ENCODE data around the gene MGA. TPM values are rescaled to one million over a fixed set of nuclear protein-coding genes. Genes with fewer than 3 reads are reported as not detected.

Gene MGA
- total RNA-seq, 3 donors from 2014 or later (not counting 1 experiment from before 2014, with no cell fraction given) = 54.9 to 75.0 (median 71.3) TPM

GRCh38 chr15:41683955-41684354 is 23.8 kb downstream of the MGA start:
- H3K4me1 Mint-ChIP-seq = peaks cover 73 to 75% of the 10 kb centered on the region in 2 donors
- DNase-seq = no peak

DNA sequence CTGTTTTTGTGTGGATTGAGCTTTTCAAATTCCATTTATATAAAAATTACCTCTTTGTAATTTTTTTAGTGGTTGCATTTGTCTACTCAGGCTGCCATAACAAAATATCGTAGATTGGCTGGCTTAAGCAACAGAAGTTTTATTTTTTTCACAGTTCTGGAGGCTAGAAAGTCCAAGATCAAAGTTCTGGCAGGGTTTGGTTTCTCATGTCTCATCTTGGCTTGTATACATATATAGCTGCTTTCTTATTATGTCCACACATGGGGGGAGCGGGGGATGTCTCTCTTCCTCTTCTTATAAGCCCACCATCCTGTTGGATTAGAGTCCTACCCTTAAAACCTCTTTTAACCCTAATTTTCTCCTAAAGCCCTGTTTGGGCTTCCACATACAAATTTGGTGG is 28.5 kb downstream of the MGA start:
- 83% methylated on average over 2 of the region's 2 CpGs for WGBS (ENCODE audit: insufficient coverage)
- no peak for DNase-seq
- Mint-ChIP-seq H3K27me3 (ENCODE audit: low read depth in 2 of 2) (no peaks in the 10 kb centered on the region), H3K4me3 (no peak overlapping the region), H3K27ac (peak overlapping the region; percentile 10 to 33), H3K36me3 (no peaks in the 10 kb centered on the region), H3K4me1 (peaks cover 65 to 74% of the 10 kb centered on the region in 2 donors), H3K9me3 (no peaks in the 10 kb centered on the region)
- no peaks in the 10 kb centered on the region for H3K9me3 ChIP-seq (ENCODE audit: control insufficient read depth, insufficient read depth, low read length)
- H3K27ac ChIP-seq (ENCODE audit: low read length) = no peak overlapping the region
- no peak for TF ChIP-seq CTCF (IDR thresholded peaks at IDR 0.05)
- no peak for ATAC-seq
- no peaks in the 10 kb centered on the region for H3K27me3 ChIP-seq (ENCODE audit: control insufficient read depth, insufficient read depth, low read length)
- no peaks in the 10 kb centered on the region for H3K36me3 ChIP-seq (ENCODE audit: control insufficient read depth, insufficient read depth, low read length)
- H3K4me1 ChIP-seq (ENCODE audit: control insufficient read depth, insufficient read depth, low read length) = peaks cover 3% of the 10 kb centered on the region
- no peak overlapping the region for H3K4me3 ChIP-seq (ENCODE audit: low read length)
- intact Hi-C loops (cut with micrococcal nuclease) = no loop called here

More at GRCh38 chr15:41683955-41684354, 23.8 kb downstream of the MGA start:
- no peaks in the 10 kb centered on the region for H3K9me3 Mint-ChIP-seq
- no peak overlapping the region for H3K4me3 ChIP-seq (ENCODE audit: low read length)
- H3K27me3 Mint-ChIP-seq (ENCODE audit: low read depth in 2 of 2) = no peaks in the 10 kb centered on the region
- peaks cover 5% of the 10 kb centered on the region for H3K4me1 ChIP-seq (ENCODE audit: control insufficient read depth, insufficient read depth, low read length)
- H3K27ac Mint-ChIP-seq = peak overlapping the region in 1 of 2 donors; percentile 17
- no CpG with 5 or more reads among the region's 4 CpGs for WGBS (ENCODE audit: insufficient coverage)
- TF ChIP-seq CTCF (IDR thresholded peaks at IDR 0.05) = no peak
- H3K4me3 Mint-ChIP-seq = no peak overlapping the region
- intact Hi-C loops (cut with micrococcal nuclease) = no loop called here
- no peak overlapping the region for H3K27ac ChIP-seq (ENCODE audit: low read length)
- H3K36me3 ChIP-seq (ENCODE audit: control insufficient read depth, insufficient read depth, low read length) = no peaks in the 10 kb centered on the region
- no peaks in the 10 kb centered on the region for H3K9me3 ChIP-seq (ENCODE audit: control insufficient read depth, insufficient read depth, low read length)
- no peak for ATAC-seq
- no peaks in the 10 kb centered on the region for H3K27me3 ChIP-seq (ENCODE audit: control insufficient read depth, insufficient read depth, low read length)
- H3K36me3 Mint-ChIP-seq = no peaks in the 10 kb centered on the region

- Mint-ChIP-seq H3K27me3 (ENCODE audit: low read depth in 2 of 2) (no peaks in the 10 kb centered on the region), H3K36me3 (no peaks in the 10 kb centered on the region), H3K4me3 (no peak overlapping the region), H3K4me1 (peaks cover 64 to 73% of the 10 kb centered on the region in 2 donors), H3K9me3 (no peaks in the 10 kb centered on the region), H3K27ac (peak overlapping the region in 1 of 2 donors; percentile 33)
- Histone ChIP-seq H3K9me3 (ENCODE audit: control insufficient read depth, insufficient read depth, low read length) (no peaks in the 10 kb centered on the region), H3K36me3 (ENCODE audit: control insufficient read depth, insufficient read depth, low read length) (no peaks in the 10 kb centered on the region), H3K27me3 (ENCODE audit: control insufficient read depth, insufficient read depth, low read length) (no peaks in the 10 kb centered on the region), H3K4me1 (ENCODE audit: control insufficient read depth, insufficient read depth, low read length) (peaks cover 3% of the 10 kb centered on the region), H3K27ac (ENCODE audit: low read length) (no peak overlapping the region), H3K4me3 (ENCODE audit: low read length) (no peak overlapping the region)
- ATAC-seq = no peak
- WGBS (ENCODE audit: insufficient coverage) = 96% methylated on average over 1 of the region's 1 CpG
- no peak for TF ChIP-seq CTCF (IDR thresholded peaks at IDR 0.05)
- intact Hi-C loops (cut with micrococcal nuclease) = no loop called here
- no peak for DNase-seq
Measured at GRCh38 chr15:41689083-41689482, 28.9 kb downstream of the MGA start.

- no peak overlapping the region for H3K4me3 Mint-ChIP-seq
- peak overlapping the region in 1 of 2 donors; percentile 65 for H3K27ac Mint-ChIP-seq
- 100% methylated on average over 1 of the region's 1 CpG for WGBS (ENCODE audit: insufficient coverage)
Measured at GRCh38 chr15:41689834-41690233, 29.6 kb downstream of the MGA start.

More at GRCh38 chr15:41689834-41690233, 29.6 kb downstream of the MGA start:
- Histone ChIP-seq H3K27me3 (ENCODE audit: control insufficient read depth, insufficient read depth, low read length) (no peaks in the 10 kb centered on the region), H3K4me1 (ENCODE audit: control insufficient read depth, insufficient read depth, low read length) (peaks cover 3% of the 10 kb centered on the region), H3K36me3 (ENCODE audit: control insufficient read depth, insufficient read depth, low read length) (no peaks in the 10 kb centered on the region), H3K27ac (ENCODE audit: low read length) (no peak overlapping the region), H3K9me3 (ENCODE audit: control insufficient read depth, insufficient read depth, low read length) (no peaks in the 10 kb centered on the region), H3K4me3 (ENCODE audit: low read length) (no peak overlapping the region)
- DNase-seq (no peak), ATAC-seq (no peak)
- no peaks in the 10 kb centered on the region for H3K27me3 Mint-ChIP-seq (ENCODE audit: low read depth in 2 of 2)
- intact Hi-C loops (cut with micrococcal nuclease) = no loop called here
- no peaks in the 10 kb centered on the region for H3K36me3 Mint-ChIP-seq
- no peak for TF ChIP-seq CTCF (IDR thresholded peaks at IDR 0.05)
- H3K4me1 Mint-ChIP-seq = peaks cover 57 to 66% of the 10 kb centered on the region in 2 donors
- H3K9me3 Mint-ChIP-seq = no peaks in the 10 kb centered on the region

Measured in natural killer cell (primary cell).